Epithelial cell of proximal tubule (primary cell): ENCODE results near the gene BMF. TPM values are rescaled to one million over a fixed set of nuclear protein-coding genes. Genes with fewer than 3 reads are reported as not detected.

Experiments used
- DNase-seq: peaks from one replicate; pipeline ENCODE4 v3.0.0-alpha.2; 2011; ENCODE audit warnings: low read depth
- H3K4me3 ChIP-seq: 2 replicates; pipeline ENCODE4 v1.5.1; 2011; ENCODE audit warnings: low read depth, mild to moderate bottlenecking, low read length
- CTCF ChIP-seq: conservative IDR thresholded peaks from 2 replicates; pipeline ENCODE4 v1.5.1; 2012; ENCODE audit warnings: low read depth, mild to moderate bottlenecking, low read length
- total RNA-seq: library from RNA; depleted of rRNA; stranded (reverse); fragments of >200 nt; gene quantifications from 2 replicates; pipeline ENCODE4 v1.2.3, GENCODE V29; 2015

Gene BMF
- total RNA-seq, 1 donor from 2014 or later: 33.1 TPM

- H3K4me3 ChIP-seq: no peak overlapping the region
- TF ChIP-seq CTCF: no peak
- DNase-seq: no peak
Measured at GRCh38 chr15:40070166-40070557, 38.5 kb downstream of the BMF start.

GRCh38 chr15:40069178-40070165 lies 39.2 kb downstream of the BMF start:
- DNase-seq: no peak
- no peak for TF ChIP-seq CTCF
- no peak overlapping the region for H3K4me3 ChIP-seq

- no peak overlapping the region for H3K4me3 ChIP-seq
- no peak for TF ChIP-seq CTCF
- no peak for DNase-seq
Measured at GRCh38 chr15:40067921-40068624, 40.6 kb downstream of the BMF start.

- DNase-seq: no peak
- no peak for TF ChIP-seq CTCF
- no peak overlapping the region for H3K4me3 ChIP-seq
Measured at GRCh38 chr15:40066589-40066988, 42.1 kb downstream of the BMF start.

- DNase-seq: no peak
- H3K4me3 ChIP-seq: no peak overlapping the region
- no peak for TF ChIP-seq CTCF
Measured at GRCh38 chr15:40065166-40065565, 43.5 kb downstream of the BMF start.

GRCh38 chr15:40064231-40064894 lies 44.3 kb downstream of the BMF start:
- no peak for TF ChIP-seq CTCF
- no peak for DNase-seq
- no peak overlapping the region for H3K4me3 ChIP-seq
